CD8-positive, alpha-beta memory T cell (primary cell): ENCODE data around the gene TCF25. TPM values are rescaled to one million over a fixed set of nuclear protein-coding genes. Genes with fewer than 3 reads are reported as not detected.
"Not testable (repeated sequence)": the region's sequence is repeated elsewhere in the genome, so short reads cannot be mapped to it uniquely, and the experiment has no call there.

ENCODE experiments used
- CTCF ChIA-PET: fragments of 350-600 bp; sonication (Branson Sonifier 250); formaldehyde crosslinking; loops from one replicate; lab custom pipeline; 2021; ENCODE audit warnings: antibody characterized with exemption; lab: Charles Lee
- POLR2A ChIA-PET: fragments of 350-600 bp; sonication (Branson Sonifier 250); formaldehyde crosslinking; loops from one replicate; lab custom pipeline; 2021; ENCODE audit warnings: antibody characterized with exemption; lab: Charles Lee
- DNase-seq, 5 donors: peaks; one replicate each; pipeline versions ENCODE4 v3.0.0 to v3.0.0-alpha.2; 2020 to 2022; ENCODE audit warnings: mixed read lengths in 1 of 5
- H3K27ac ChIP-seq: one replicate; pipeline ENCODE4 v1.7.0; 2013; ENCODE audit warnings: low read depth, mild to moderate bottlenecking, low read length, moderate library complexity
- H3K27me3 ChIP-seq: 2 replicates; pipeline ENCODE4 v1.7.0; 2013; ENCODE audit warnings: low read length, mild to moderate bottlenecking; ENCODE audit not compliant: insufficient read depth, poor library complexity, severe bottlenecking
- H3K36me3 ChIP-seq: 2 replicates; pipeline ENCODE4 v1.7.0; 2013; ENCODE audit warnings: mild to moderate bottlenecking, low read length, moderate library complexity; ENCODE audit not compliant: insufficient read depth
- H3K4me1 ChIP-seq: 2 replicates; pipeline ENCODE4 v1.7.0; 2013; ENCODE audit warnings: mild to moderate bottlenecking, low read length, moderate library complexity; ENCODE audit not compliant: insufficient read depth
- H3K4me3 ChIP-seq: 2 replicates; pipeline ENCODE4 v1.7.0; 2013; ENCODE audit warnings: mild to moderate bottlenecking, low read length
- H3K9me3 ChIP-seq: 2 replicates; pipeline ENCODE4 v1.7.0; 2013; ENCODE audit warnings: mild to moderate bottlenecking, low read length
- H3K27ac Mint-ChIP-seq, 8 donors: one replicate each; pipeline ENCODE4 v1.8.0; 2020 to 2021; ENCODE audit warnings: mixed read lengths in 8 of 8, mild to moderate bottlenecking in 6 of 8, inconsistent platforms in 3 of 8, moderate library complexity in 3 of 8
- H3K27me3 Mint-ChIP-seq, 2 donors: one replicate each; pipeline ENCODE4 v1.8.0; 2020 to 2021; ENCODE audit warnings: mixed read lengths in 2 of 2, mild to moderate bottlenecking in 1 of 2, moderate library complexity in 1 of 2
- H3K36me3 Mint-ChIP-seq, 3 donors: one replicate each; pipeline ENCODE4 v1.8.0; 2020 to 2021; ENCODE audit warnings: mixed read lengths in 3 of 3, inconsistent platforms in 1 of 3, mild to moderate bottlenecking in 1 of 3
- H3K4me1 Mint-ChIP-seq, 3 donors: one replicate each; pipeline ENCODE4 v1.8.0; 2020 to 2021; ENCODE audit warnings: mixed read lengths in 3 of 3, inconsistent platforms in 1 of 3, mild to moderate bottlenecking in 1 of 3
- H3K4me3 Mint-ChIP-seq, 7 donors: one replicate each; pipeline ENCODE4 v1.8.0; 2020 to 2021; ENCODE audit warnings: mixed read lengths in 7 of 7, mild to moderate bottlenecking in 6 of 7, moderate library complexity in 4 of 7, inconsistent platforms in 2 of 7
- H3K9me3 Mint-ChIP-seq, 5 donors: one replicate each; pipeline ENCODE4 v1.8.0; 2020 to 2022; ENCODE audit warnings: mixed read lengths in 5 of 5, mild to moderate bottlenecking in 3 of 5, moderate library complexity in 2 of 5, inconsistent platforms in 1 of 5
- polyA plus RNA-seq: library from polyadenylated mRNA; unstranded; fragments of 300-500 nt; fragmentation: Illumina TruSeq; gene quantifications from one replicate; pipeline ENCODE4 v1.2.3, GENCODE V29; 2021
- total RNA-seq, 2 experiments: library from RNA; stranded (reverse); gene quantifications; one replicate each; pipeline ENCODE4 v1.2.3, GENCODE V29; 2021

TCF25 gene
- total and polyA plus RNA-seq, 3 experiments from 2014 or later = 121 to 155 (median 154) TPM

- Mint-ChIP-seq H3K27me3 (no peaks in the 10 kb centered on the region), H3K4me3 (no peak overlapping the region), H3K36me3 (peaks cover 0 to 43% (median 2%) of the 10 kb centered on the region in 3 donors), H3K9me3 (no peaks in the 10 kb centered on the region), H3K27ac (no peak overlapping the region), H3K4me1 (peaks cover 0 to 21% (median 9%) of the 10 kb centered on the region in 3 donors)
- no peak for DNase-seq
- Histone ChIP-seq H3K4me1 (peaks cover 6% of the 10 kb centered on the region), H3K27ac (no peak overlapping the region), H3K9me3 (no peaks in the 10 kb centered on the region), H3K36me3 (peaks cover 12% of the 10 kb centered on the region), H3K27me3 (no peaks in the 10 kb centered on the region), H3K4me3 (no peak overlapping the region)
- ChIA-PET CTCF (interaction anchor here (0.6 to 4.6 kb wide), 24 partner anchors 8 to 245 kb away, joined by 3 to 40 read pairs (median 4); partner anchors contain the start of genes MC1R, SPATA2L, TCF25 and TUBB3), POLR2A (interaction anchor here (1.3 kb wide), 1 partner anchor 47 kb away, joined by 3 read pairs; no protein-coding TSS in a partner anchor)
These were observed 37.4 kb downstream of the TCF25 start for GRCh38 chr16:89910717-89911354.

DNA sequence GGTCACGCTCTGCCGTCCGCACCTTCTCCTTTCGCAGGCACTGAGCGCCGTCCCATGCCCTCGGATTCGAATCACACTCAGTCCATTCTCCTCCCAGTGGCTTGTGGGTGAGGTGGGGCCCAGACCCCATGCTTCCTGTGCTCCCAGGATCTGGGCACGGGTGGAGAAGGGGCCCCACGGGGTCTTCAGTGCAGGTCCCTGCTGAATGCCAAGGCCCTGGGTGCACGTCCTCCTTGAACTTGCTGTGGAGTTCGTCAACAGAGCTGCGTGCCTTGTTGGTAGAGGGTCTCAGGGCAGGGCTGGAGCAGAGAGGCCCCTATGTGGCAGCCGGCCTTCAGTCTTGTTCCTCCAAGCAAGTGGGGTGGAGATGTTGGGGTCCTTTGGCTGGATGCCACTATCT lies 38.0 kb downstream of the TCF25 start:
- Mint-ChIP-seq H3K36me3 (peaks cover 0 to 38% (median 2%) of the 10 kb centered on the region in 3 donors), H3K4me1 (peaks cover 0 to 25% (median 10%) of the 10 kb centered on the region in 3 donors), H3K4me3 (no peak overlapping the region), H3K27ac (no peak overlapping the region), H3K27me3 (no peaks in the 10 kb centered on the region), H3K9me3 (no peaks in the 10 kb centered on the region)
- Histone ChIP-seq H3K27ac (no peak overlapping the region), H3K9me3 (no peaks in the 10 kb centered on the region), H3K4me3 (no peak overlapping the region), H3K4me1 (peaks cover 9% of the 10 kb centered on the region), H3K27me3 (no peaks in the 10 kb centered on the region), H3K36me3 (peaks cover 12% of the 10 kb centered on the region)
- no peak for DNase-seq
- CTCF ChIA-PET = interaction anchor here (1.0 to 3.9 kb wide), 7 partner anchors 12 to 206 kb away, joined by 3 to 31 read pairs (median 6); partner anchors contain the start of genes TCF25 and TUBB3
- POLR2A ChIA-PET = no interaction called here

DNA sequence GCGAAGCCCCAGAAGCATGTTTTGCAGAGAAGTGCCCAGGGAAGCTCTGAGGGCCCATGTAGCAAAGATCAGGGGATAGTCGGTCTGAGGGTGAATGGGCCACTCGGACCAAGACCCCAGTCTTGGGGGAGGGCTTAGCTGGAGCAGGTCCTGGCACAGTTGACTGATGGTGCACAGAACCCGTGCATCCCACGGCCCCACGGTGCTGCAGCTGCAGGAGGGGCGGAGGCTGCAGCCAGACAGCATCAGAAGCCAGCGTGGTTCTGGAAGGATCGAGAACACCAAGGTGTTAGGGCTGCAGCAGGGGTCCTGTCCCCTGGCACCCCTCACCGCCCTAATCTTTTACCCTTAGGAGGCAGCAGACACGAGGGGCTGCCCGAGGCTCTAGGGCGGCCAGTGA lies 38.8 kb downstream of the TCF25 start:
- Mint-ChIP-seq H3K9me3 (no peaks in the 10 kb centered on the region), H3K4me1 (peaks cover 1 to 21% (median 10%) of the 10 kb centered on the region in 3 donors), H3K4me3 (no peak overlapping the region), H3K27ac (peak overlapping the region in 1 of 8 donors; percentile 42), H3K36me3 (peaks cover 0 to 30% (median 2%) of the 10 kb centered on the region in 3 donors), H3K27me3 (no peaks in the 10 kb centered on the region)
- DNase-seq = no peak
- CTCF ChIA-PET = interaction anchor here (1.0 to 3.9 kb wide), 3 partner anchors 24 to 206 kb away, joined by 3 to 16 read pairs (median 14); no protein-coding TSS in a partner anchor
- POLR2A ChIA-PET = no interaction called here
- Histone ChIP-seq H3K27me3 (no peaks in the 10 kb centered on the region), H3K27ac (no peak overlapping the region), H3K4me3 (no peak overlapping the region), H3K9me3 (no peaks in the 10 kb centered on the region), H3K4me1 (peaks cover 11% of the 10 kb centered on the region), H3K36me3 (peaks cover 4% of the 10 kb centered on the region)

DNA sequence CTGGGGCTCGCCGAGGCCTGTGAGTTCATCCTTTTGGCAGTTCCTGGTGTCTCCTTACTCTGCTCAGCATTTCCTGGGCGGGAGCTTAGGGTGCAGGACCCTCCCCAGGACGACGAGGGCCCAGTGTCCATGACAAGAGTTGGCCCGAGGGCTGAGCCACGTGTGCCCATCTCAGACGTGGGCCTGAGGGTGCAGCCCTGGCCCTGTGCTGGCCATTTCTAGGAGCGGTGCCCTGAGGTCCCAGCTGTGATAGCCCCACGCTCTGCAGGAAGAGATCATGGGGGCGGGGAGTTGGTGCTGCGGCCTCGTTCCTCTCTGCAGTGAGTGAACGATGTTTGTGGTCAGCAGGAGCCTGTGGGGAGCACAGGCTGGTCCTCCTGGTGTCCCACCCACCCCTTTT lies 39.2 kb downstream of the TCF25 start:
- no peak overlapping the region for H3K4me3 Mint-ChIP-seq
- H3K27ac Mint-ChIP-seq = no peak overlapping the region
- peaks cover 0 to 2% of the 10 kb centered on the region in 2 donors for H3K27me3 Mint-ChIP-seq
- no peaks in the 10 kb centered on the region for H3K9me3 Mint-ChIP-seq
- peaks cover 6 to 26% (median 12%) of the 10 kb centered on the region in 3 donors for H3K4me1 Mint-ChIP-seq
- CTCF ChIA-PET = interaction anchor here (1.0 to 3.9 kb wide), 2 partner anchors 25 to 52 kb away, joined by 3 to 16 read pairs; no protein-coding TSS in a partner anchor
- H3K27me3 ChIP-seq = no peaks in the 10 kb centered on the region
- no peak overlapping the region for H3K27ac ChIP-seq
- no peak overlapping the region for H3K4me3 ChIP-seq
- H3K36me3 ChIP-seq = peaks cover 4% of the 10 kb centered on the region
- DNase-seq = no peak
- no peaks in the 10 kb centered on the region for H3K9me3 ChIP-seq
- POLR2A ChIA-PET = no interaction called here
- H3K4me1 ChIP-seq = peaks cover 16% of the 10 kb centered on the region
- peaks cover 0 to 30% (median 2%) of the 10 kb centered on the region in 3 donors for H3K36me3 Mint-ChIP-seq

DNA sequence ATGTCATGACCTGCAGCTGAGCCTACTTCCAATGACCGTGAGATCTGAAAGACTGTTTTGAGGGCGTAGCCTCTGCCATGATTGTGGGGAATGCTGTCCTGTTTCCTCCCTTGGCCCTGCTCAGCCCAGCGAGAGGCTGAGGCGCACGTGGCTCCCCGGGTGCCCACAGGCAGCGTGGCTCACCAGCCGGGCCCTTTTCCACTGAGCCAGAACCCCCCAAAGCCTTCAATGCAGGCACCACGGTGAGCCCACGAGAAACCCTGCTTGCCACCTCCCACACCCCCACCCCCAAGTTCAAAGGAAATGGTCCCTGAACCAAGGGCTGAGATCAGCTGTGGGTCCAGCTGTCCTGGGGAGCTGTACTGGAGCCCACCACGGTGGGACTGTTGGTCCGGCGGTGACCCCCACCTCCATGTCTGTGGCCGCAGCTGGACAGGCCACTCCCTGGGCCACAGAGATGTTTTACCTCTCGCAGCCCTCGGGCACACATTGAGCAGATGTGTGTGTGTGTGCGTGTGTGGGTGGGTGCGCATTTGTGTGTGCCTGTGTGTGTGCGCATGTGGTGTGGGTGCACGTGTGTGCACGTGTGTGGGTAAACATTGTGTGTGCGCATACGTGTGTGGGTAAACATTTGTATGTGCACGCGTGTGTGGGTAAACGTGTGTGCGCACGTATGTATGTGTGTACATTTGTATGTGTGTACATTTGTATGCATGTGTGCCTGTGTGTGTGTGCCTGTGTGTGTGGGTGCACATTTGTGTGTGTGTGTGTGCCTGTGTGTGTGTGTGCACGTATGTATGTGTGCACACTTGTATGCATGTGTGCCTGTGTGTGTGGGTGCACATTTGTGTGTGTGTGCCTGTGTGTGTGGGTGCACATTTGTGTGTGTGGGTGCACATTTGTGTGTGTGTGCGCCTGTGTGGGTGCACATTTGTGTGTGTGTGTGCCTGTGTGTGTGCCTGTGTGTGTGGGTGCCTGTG lies 40.3 kb downstream of the TCF25 start:
- CTCF ChIA-PET = interaction anchor here (3.9 kb wide), 1 partner anchor 54 kb away, joined by 16 read pairs; no protein-coding TSS in a partner anchor
- POLR2A ChIA-PET = no interaction called here

GRCh38 chr16:89914642-89915285 lies 41.4 kb downstream of the TCF25 start:
- H3K4me3 ChIP-seq, H3K9me3 Mint-ChIP-seq, H3K27me3 ChIP-seq, DNase-seq, H3K36me3 ChIP-seq, H3K27ac ChIP-seq, H3K9me3 ChIP-seq, POLR2A ChIA-PET: not testable (repeated sequence)
- H3K4me1 Mint-ChIP-seq = peaks cover 11 to 45% (median 20%) of the 10 kb centered on the region in 3 donors
- peak overlapping the region in 1 of 8 donors; percentile 47 for H3K27ac Mint-ChIP-seq
- H3K4me1 ChIP-seq = peaks cover 36% of the 10 kb centered on the region
- H3K27me3 Mint-ChIP-seq = peaks cover 5 to 13% of the 10 kb centered on the region in 2 donors
- H3K36me3 Mint-ChIP-seq = peaks cover 0 to 21% (median 2%) of the 10 kb centered on the region in 3 donors
- CTCF ChIA-PET = interaction anchor here (1.0 kb wide), 1 partner anchor 129 kb away, joined by 3 read pairs; no protein-coding TSS in a partner anchor
- H3K4me3 Mint-ChIP-seq = peak overlapping the region in 1 of 7 donors; percentile 48

More for the DNA sequence above, 40.3 kb downstream of the TCF25 start:
- H3K27me3 ChIP-seq = no peaks in the 10 kb centered on the region
- H3K27ac Mint-ChIP-seq = peak overlapping the region in 2 of 8 donors; percentile 48 to 54
- H3K9me3 Mint-ChIP-seq = peaks cover 0 to 2% (median 0%) of the 10 kb centered on the region in 5 donors
- H3K36me3 ChIP-seq = peaks cover 4% of the 10 kb centered on the region
- peaks cover 0 to 5% of the 10 kb centered on the region in 2 donors for H3K27me3 Mint-ChIP-seq
- DNase-seq = no peak
- peaks cover 0 to 29% (median 2%) of the 10 kb centered on the region in 3 donors for H3K36me3 Mint-ChIP-seq
- no peak overlapping the region for H3K4me3 Mint-ChIP-seq
- H3K4me3 ChIP-seq = no peak overlapping the region
- no peak overlapping the region for H3K27ac ChIP-seq
- H3K4me1 ChIP-seq = peaks cover 27% of the 10 kb centered on the region
- H3K9me3 ChIP-seq = no peaks in the 10 kb centered on the region
- peaks cover 9 to 36% (median 17%) of the 10 kb centered on the region in 3 donors for H3K4me1 Mint-ChIP-seq
